ENCODE data around the gene COL23A1. TPM values are rescaled to one million over a fixed set of nuclear protein-coding genes. Genes with fewer than 3 reads are reported as not detected.

Gene COL23A1
- total RNA-seq, 1 experiment from 2014 or later: not detected

DNA sequence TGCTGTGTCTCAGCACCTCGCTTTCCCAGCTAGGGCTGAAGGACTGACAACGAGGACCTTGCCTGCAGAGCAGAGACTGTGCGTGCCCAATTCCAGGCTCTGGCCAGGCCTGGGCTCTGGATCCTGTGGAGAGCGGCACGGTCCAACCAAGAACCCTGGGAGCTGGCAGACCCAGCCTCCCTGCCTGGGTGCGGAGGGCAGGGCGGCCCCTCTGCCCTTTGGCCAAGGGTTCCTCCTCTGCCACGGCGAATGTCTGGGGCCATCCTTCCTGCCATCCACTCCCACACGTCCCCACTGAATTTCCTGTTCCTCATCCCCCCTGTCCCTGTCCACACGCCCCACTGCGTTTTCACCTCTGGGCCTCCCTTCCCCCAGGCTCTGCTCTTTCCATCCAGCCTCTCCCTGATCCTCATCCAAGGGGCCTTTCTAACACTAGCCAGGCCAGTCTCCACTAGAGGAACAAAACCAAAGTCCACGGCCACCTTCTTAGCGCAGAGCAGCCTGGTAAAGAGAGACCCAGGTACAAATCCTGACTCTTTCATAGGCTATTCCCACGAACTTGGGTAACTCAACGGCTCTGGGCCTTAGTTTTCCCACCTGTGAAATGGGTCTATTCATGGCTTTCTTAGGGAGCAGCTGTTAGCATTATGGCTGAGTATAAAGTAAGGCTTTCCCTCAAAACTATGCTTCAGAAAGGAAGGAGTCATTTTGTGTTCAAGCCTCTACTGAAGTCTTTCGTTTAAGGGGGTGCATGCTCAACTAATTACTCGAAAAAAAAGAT is 262.1 kb downstream of the COL23A1 start:
- CTCF ChIA-PET: no interaction called here
- no peak for DNase-seq
- intact Hi-C loops (cut with micrococcal nuclease; ENCODE audit: unreplicated experiment): no loop called here
- Mint-ChIP-seq H3K4me1 (ENCODE audit: low read depth, unreplicated experiment) (no peaks in the 10 kb centered on the region), H3K36me3 (ENCODE audit: insufficient read depth, unreplicated experiment) (no peaks in the 10 kb centered on the region), H3K27me3 (ENCODE audit: unreplicated experiment) (peaks cover 62% of the 10 kb centered on the region), H3K27ac (ENCODE audit: unreplicated experiment) (no peak overlapping the region), H3K4me3 (ENCODE audit: low read depth, unreplicated experiment) (no peak overlapping the region), H3K9me3 (ENCODE audit: low read depth, unreplicated experiment) (no peaks in the 10 kb centered on the region)
- TF ChIP-seq, protein P1, sequence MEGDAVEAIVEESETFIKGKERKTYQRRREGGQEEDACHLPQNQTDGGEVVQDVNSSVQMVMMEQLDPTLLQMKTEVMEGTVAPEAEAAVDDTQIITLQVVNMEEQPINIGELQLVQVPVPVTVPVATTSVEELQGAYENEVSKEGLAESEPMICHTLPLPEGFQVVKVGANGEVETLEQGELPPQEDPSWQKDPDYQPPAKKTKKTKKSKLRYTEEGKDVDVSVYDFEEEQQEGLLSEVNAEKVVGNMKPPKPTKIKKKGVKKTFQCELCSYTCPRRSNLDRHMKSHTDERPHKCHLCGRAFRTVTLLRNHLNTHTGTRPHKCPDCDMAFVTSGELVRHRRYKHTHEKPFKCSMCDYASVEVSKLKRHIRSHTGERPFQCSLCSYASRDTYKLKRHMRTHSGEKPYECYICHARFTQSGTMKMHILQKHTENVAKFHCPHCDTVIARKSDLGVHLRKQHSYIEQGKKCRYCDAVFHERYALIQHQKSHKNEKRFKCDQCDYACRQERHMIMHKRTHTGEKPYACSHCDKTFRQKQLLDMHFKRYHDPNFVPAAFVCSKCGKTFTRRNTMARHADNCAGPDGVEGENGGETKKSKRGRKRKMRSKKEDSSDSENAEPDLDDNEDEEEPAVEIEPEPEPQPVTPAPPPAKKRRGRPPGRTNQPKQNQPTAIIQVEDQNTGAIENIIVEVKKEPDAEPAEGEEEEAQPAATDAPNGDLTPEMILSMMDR (IDR thresholded peaks at IDR 0.05; ENCODE audit: unreplicated experiment): no peak
- BruUV-seq (replicated peaks): no TSS peak

DNA sequence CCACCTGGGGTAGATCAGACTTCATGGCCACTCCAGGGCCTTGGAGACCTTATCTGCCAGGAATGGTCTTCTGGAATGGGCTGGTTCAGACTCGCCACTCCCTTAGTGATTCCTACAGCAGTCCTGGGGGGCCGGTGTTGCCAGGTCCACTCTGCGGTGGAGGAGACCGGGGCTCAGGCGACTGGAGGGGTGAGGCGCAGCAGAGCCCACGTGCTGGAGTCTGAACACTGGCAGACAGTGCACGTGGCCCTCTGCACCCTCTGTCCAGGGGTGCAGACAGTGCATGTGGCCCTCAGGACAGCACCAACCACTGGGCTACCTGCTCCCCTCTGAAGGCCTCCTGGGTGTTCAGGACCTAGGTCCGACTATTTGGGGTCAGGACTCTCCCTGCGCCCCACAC is 262.7 kb downstream of the COL23A1 start:
- CTCF ChIA-PET: no interaction called here
- TF ChIP-seq, protein P1 (IDR thresholded peaks at IDR 0.05; ENCODE audit: unreplicated experiment): no peak
- no TSS peak for BruUV-seq (replicated peaks)

DNA sequence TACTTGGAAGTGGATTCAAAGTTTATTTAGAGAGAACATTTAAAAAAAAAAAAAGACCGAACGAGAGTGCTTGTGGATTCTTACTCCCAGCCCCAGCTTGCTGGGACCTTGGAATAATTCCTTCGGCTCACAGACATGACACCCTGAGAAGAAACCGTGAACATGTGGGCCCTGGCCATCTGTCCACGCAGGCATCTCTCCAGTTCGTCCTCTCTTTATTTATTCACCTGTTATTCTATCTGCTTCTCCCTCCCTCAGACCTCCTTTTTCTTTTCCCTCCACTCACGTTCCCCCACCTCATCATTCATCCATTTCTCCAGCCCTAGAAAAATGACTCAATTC is 263.8 kb downstream of the COL23A1 start:
- no TSS peak for BruUV-seq (replicated peaks)
- H3K4me1 Mint-ChIP-seq (ENCODE audit: low read depth, unreplicated experiment): no peaks in the 10 kb centered on the region
- CTCF ChIA-PET: no interaction called here
- TF ChIP-seq, protein P1 (IDR thresholded peaks at IDR 0.05; ENCODE audit: unreplicated experiment): no peak
- DNase-seq: no peak
- H3K9me3 Mint-ChIP-seq (ENCODE audit: low read depth, unreplicated experiment): no peaks in the 10 kb centered on the region
- no peaks in the 10 kb centered on the region for H3K36me3 Mint-ChIP-seq (ENCODE audit: insufficient read depth, unreplicated experiment)
- intact Hi-C loops (cut with micrococcal nuclease; ENCODE audit: unreplicated experiment): no loop called here
- no peak overlapping the region for H3K4me3 Mint-ChIP-seq (ENCODE audit: low read depth, unreplicated experiment)
- H3K27ac Mint-ChIP-seq (ENCODE audit: unreplicated experiment): no peak overlapping the region
- peaks cover 44% of the 10 kb centered on the region for H3K27me3 Mint-ChIP-seq (ENCODE audit: unreplicated experiment)

More for the DNA sequence above, 262.7 kb downstream of the COL23A1 start:
- no peak overlapping the region for H3K27ac Mint-ChIP-seq (ENCODE audit: unreplicated experiment)
- H3K4me3 Mint-ChIP-seq (ENCODE audit: low read depth, unreplicated experiment): no peak overlapping the region
- no peak for DNase-seq
- H3K4me1 Mint-ChIP-seq (ENCODE audit: low read depth, unreplicated experiment): no peaks in the 10 kb centered on the region
- no peaks in the 10 kb centered on the region for H3K36me3 Mint-ChIP-seq (ENCODE audit: insufficient read depth, unreplicated experiment)
- intact Hi-C loops (cut with micrococcal nuclease; ENCODE audit: unreplicated experiment): no loop called here
- no peaks in the 10 kb centered on the region for H3K9me3 Mint-ChIP-seq (ENCODE audit: low read depth, unreplicated experiment)
- H3K27me3 Mint-ChIP-seq (ENCODE audit: unreplicated experiment): peaks cover 55% of the 10 kb centered on the region

DNA sequence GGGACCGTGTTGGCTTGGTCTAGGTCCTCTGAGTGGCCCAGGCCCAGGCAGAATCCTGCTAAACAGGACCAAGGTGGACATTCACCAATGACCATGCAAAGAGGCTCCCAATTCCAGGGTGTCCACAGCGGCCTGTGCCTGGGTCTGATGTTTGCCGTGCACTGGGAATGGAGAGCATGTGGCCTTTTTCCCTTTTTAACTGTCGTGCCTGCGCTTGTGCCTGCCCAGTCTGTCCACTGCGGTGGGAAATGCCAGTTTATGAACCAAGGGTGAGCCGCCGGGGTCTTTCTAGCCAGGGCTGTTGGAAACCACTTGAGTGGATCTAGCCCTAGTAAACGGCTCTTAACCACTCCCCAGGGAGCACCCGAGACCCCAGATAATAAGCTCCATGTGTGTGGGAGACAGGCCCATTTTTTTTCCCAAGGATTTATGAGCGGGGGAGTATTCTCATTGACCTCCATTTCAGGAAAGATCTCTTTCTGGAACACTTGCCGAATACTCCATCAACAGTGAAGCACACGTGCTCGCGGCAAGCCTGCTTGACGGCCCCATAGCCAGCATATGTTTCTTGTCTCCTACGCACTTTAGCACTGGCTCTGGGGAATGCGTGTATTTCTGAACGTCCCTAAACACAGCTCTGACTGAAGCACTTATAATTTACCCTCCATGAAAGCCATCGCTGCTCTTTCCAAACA is 264.4 kb downstream of the COL23A1 start:
- DNase-seq: no peak
- CTCF ChIA-PET: no interaction called here
- Mint-ChIP-seq H3K27me3 (ENCODE audit: unreplicated experiment) (peaks cover 39% of the 10 kb centered on the region), H3K4me3 (ENCODE audit: low read depth, unreplicated experiment) (no peak overlapping the region), H3K4me1 (ENCODE audit: low read depth, unreplicated experiment) (no peaks in the 10 kb centered on the region), H3K36me3 (ENCODE audit: insufficient read depth, unreplicated experiment) (no peaks in the 10 kb centered on the region), H3K27ac (ENCODE audit: unreplicated experiment) (no peak overlapping the region), H3K9me3 (ENCODE audit: low read depth, unreplicated experiment) (no peaks in the 10 kb centered on the region)
- BruUV-seq (replicated peaks): no TSS peak
- TF ChIP-seq, protein P1 (IDR thresholded peaks at IDR 0.05; ENCODE audit: unreplicated experiment): no peak
- intact Hi-C loops (cut with micrococcal nuclease; ENCODE audit: unreplicated experiment): no loop called here
